ENCODE results near the gene NPW. TPM values are rescaled to one million over a fixed set of nuclear protein-coding genes. Genes with fewer than 3 reads are reported as not detected.

The NPW gene
- total and polyA plus RNA-seq, 9 of the 15 experiments (the other 6 are each of a cell fraction or from before 2014, with no cell fraction given) = 0.14 to 4.0 (median 2.6) TPM; not detected in 4

GRCh38 chr16:2038382-2039231 lies 19.0 kb downstream of the NPW start:
- Histone ChIP-seq H3K9me3 (replicated peaks; ENCODE audit: control insufficient read depth, insufficient read depth, low read depth, low read length) (no peaks in the 10 kb centered on the region), H2AFZ (ENCODE audit: low read depth, low read length) (no peak overlapping the region), H3K4me1 (replicated peaks in 1 of 2; ENCODE audit: control insufficient read depth in 2 of 2, insufficient read depth in 2 of 2, low read length in 2 of 2) (peaks cover 7 to 93% of the 10 kb centered on the region in 2 experiments; a peak in 4 of 5 replicates), H3K27me3 (ENCODE audit: control insufficient read depth in 2 of 2, insufficient read depth in 2 of 2, low read length in 2 of 2) (no peaks in the 10 kb centered on the region), H3K27ac (ENCODE audit: extremely low read depth, low read depth, low read length) (no peak overlapping the region), H3K79me2 (ENCODE audit: control insufficient read depth, insufficient read depth, low read length) (peaks cover 8% of the 10 kb centered on the region; the same call in 1 of the 3 replicates), H4K20me1 (replicated peaks; ENCODE audit: control insufficient read depth, insufficient read depth, low read length) (no peaks in the 10 kb centered on the region), H3K4me2 (ENCODE audit: insufficient read depth, low read length) (no peak overlapping the region), H3K36me3 (ENCODE audit: control insufficient read depth, insufficient read depth, low read length) (peaks cover 23% of the 10 kb centered on the region; the same call in 1 of the 3 replicates), H3K9me1 (ENCODE audit: control insufficient read depth, insufficient read depth, low read length) (no peaks in the 10 kb centered on the region), H3K9ac (ENCODE audit: insufficient read depth in 1 of 2, low read depth in 2 of 2, low read length in 2 of 2) (peak overlapping the region in 1 of 2 experiments; percentile 79; a peak in 2 of 4 replicates), H3K4me3 (no peak overlapping the region)
- intact Hi-C loops (cut with micrococcal nuclease) (no loop called here), in situ Hi-C loops (cut with MboI) (no loop called here)
- ATAC-seq = no peak
- no peak for DNase-seq (ENCODE audit: extremely low read depth in 1 of 4, low spot score in 3 of 4)
- no TSS peak for BruUV-seq (replicated peaks)
- TF ChIP-seq PURB (CRISPR knock-in tag; IDR thresholded peaks at IDR 0.05; ENCODE audit: low read depth) (no peak), POLR2G (IDR thresholded peaks at IDR 0.05; ENCODE audit: low read depth, low read length) (peak; percentile 11; the same call in 1 of the 2 replicates), SRF (CRISPR knock-in tag; IDR thresholded peaks at IDR 0.05) (no peak), ZNF561 (CRISPR knock-in tag; conservative IDR thresholded peaks at IDR 0.05) (no peak), RBM22 (IDR thresholded peaks at IDR 0.05; ENCODE audit: low read depth, low read length, poor library complexity, severe bottlenecking) (peak; percentile 13), ZNF740 (CRISPR knock-in tag; IDR thresholded peaks at IDR 0.05) (0 out of 2 replicates have a peak, but pooled peaks have one; percentile 30), ZNF740 (tag; IDR thresholded peaks at IDR 0.05) (0 out of 4 replicates have a peak, but pooled peaks of 1 of the 2 experiments have one; percentile 25), ZBTB33 (CRISPR knock-in tag; IDR thresholded peaks at IDR 0.05) (peak; percentile 86), C11orf30 (IDR thresholded peaks at IDR 0.05; ENCODE audit: low read depth) (no peak)
- ChIA-PET POLR2A (interaction anchor here (0.6 to 1.6 kb wide), 4 partner anchors 8 to 430 kb away, joined by 3 to 6 read pairs (median 4); partner anchors contain the start of genes RPS2 and TSC2), CTCF (ENCODE audit: low intra/inter-chr PET ratio) (interaction anchor here (0.6 kb wide), 1 partner anchor 643 kb away, joined by 3 read pairs; no protein-coding TSS in a partner anchor)
- FAIRE-seq = no peak
- WGBS (ENCODE audit: insufficient coverage, low coverage, missing lambda C conversion rate) = 85% methylated on average over 31 of the region's 41 CpGs

Data from K562 (cell line).